ENCODE results near the gene KRTAP10-7.

DNA sequence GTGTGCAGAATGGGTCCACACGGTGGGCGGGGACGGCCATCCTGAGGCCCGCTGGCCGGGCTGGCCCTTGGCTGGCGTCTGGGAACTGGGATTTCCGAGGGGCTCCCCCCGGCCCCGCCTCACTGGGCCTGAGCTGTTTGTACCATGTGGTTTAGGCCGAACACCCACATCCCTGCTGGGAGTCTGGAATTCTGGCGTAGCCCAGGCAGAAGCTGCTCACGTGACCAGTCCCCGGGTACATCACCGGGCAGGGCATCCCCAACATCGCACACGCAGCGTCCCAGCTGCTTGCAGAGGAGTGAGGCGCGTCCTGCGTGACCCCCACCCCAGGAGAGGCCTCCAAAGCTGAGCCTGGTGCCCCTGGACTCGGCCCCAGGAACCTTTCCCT, 2.1 kb downstream of the KRTAP10-7 start:
- TF ChIP-seq, protein P1, sequence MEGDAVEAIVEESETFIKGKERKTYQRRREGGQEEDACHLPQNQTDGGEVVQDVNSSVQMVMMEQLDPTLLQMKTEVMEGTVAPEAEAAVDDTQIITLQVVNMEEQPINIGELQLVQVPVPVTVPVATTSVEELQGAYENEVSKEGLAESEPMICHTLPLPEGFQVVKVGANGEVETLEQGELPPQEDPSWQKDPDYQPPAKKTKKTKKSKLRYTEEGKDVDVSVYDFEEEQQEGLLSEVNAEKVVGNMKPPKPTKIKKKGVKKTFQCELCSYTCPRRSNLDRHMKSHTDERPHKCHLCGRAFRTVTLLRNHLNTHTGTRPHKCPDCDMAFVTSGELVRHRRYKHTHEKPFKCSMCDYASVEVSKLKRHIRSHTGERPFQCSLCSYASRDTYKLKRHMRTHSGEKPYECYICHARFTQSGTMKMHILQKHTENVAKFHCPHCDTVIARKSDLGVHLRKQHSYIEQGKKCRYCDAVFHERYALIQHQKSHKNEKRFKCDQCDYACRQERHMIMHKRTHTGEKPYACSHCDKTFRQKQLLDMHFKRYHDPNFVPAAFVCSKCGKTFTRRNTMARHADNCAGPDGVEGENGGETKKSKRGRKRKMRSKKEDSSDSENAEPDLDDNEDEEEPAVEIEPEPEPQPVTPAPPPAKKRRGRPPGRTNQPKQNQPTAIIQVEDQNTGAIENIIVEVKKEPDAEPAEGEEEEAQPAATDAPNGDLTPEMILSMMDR (IDR thresholded peaks at IDR 0.05; ENCODE audit: insufficient read depth, low read depth, low read length) = no peak
- TF ChIP-seq EZH2 (IDR thresholded peaks at IDR 0.05; ENCODE audit: insufficient read depth, low read length) = no peak

Data from astrocyte (in vitro differentiated cells and primary cell).